ENCODE data around the gene TMEM168.

Gene TMEM168

DNA sequence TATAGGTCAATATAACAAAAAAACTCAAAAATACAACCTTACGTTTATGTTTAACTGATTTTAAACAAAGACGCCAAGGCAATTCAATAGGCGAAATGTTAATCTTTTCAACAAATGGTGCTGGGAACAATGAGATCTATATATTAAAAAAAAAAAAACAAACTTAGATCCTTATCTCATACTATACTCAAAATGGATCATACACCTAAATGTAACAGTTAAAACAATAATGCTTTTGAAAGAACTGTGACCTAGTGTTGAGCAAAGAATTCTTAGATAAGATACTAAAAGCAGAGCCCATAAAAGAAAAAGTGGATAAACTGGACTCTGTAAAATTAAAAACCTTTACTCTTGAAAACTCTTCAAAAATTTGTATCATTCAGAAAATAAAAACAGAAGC is 8.6 kb downstream of the TMEM168 start:
- DNase-seq (ENCODE audit: low read depth) = no peak
- TF ChIP-seq, protein P1, sequence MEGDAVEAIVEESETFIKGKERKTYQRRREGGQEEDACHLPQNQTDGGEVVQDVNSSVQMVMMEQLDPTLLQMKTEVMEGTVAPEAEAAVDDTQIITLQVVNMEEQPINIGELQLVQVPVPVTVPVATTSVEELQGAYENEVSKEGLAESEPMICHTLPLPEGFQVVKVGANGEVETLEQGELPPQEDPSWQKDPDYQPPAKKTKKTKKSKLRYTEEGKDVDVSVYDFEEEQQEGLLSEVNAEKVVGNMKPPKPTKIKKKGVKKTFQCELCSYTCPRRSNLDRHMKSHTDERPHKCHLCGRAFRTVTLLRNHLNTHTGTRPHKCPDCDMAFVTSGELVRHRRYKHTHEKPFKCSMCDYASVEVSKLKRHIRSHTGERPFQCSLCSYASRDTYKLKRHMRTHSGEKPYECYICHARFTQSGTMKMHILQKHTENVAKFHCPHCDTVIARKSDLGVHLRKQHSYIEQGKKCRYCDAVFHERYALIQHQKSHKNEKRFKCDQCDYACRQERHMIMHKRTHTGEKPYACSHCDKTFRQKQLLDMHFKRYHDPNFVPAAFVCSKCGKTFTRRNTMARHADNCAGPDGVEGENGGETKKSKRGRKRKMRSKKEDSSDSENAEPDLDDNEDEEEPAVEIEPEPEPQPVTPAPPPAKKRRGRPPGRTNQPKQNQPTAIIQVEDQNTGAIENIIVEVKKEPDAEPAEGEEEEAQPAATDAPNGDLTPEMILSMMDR (conservative IDR thresholded peaks at IDR 0.05; ENCODE audit: low read depth, low read length) = no peak
- H3K4me3 ChIP-seq (ENCODE audit: low read depth, low read length) = no peak overlapping the region

DNA sequence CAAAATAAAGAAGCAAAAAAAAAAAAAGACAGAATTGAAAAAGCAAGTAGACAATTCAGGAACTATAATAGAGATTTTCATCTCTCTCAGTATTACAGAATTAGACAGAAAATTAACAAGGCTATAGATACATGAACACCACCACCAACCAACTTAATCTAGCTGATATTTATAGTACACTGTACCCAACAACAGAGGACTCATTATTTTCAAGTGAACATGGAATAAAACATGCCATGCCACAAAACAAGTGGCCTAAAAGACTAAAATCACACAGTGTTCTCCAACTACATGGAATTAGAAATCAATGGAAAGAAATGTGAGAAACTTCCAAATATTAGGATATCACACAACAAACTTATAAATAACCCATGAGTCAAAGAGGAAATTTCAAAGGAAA is 9.1 kb downstream of the TMEM168 start:
- no peak for DNase-seq (ENCODE audit: low read depth)
- H3K4me3 ChIP-seq (ENCODE audit: low read depth, low read length) = no peak overlapping the region
- TF ChIP-seq, protein P1 (conservative IDR thresholded peaks at IDR 0.05; ENCODE audit: low read depth, low read length) = no peak

DNA sequence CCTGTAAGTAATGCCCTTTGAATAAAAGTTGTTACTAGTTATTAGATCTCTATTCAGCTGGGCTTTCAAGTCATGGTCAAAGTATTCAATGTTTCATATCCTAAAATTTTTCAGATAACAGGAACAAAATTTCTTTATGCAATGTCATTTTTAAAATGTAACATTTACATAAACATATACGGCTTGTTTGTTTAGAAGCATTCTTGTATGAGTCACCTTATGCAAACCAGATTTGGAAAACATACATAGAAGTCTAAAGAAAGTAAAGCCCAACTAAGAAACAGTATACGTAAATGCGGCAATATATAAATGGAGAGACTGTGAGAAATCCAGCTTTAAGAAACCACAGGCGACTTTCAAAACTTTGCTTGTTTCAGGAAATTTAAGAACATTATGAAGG is 10.5 kb downstream of the TMEM168 start:
- H3K4me3 ChIP-seq (ENCODE audit: low read depth, low read length) = no peak overlapping the region
- TF ChIP-seq, protein P1 (conservative IDR thresholded peaks at IDR 0.05; ENCODE audit: low read depth, low read length) = no peak
- peak; percentile 13 for DNase-seq (ENCODE audit: low read depth)

DNA sequence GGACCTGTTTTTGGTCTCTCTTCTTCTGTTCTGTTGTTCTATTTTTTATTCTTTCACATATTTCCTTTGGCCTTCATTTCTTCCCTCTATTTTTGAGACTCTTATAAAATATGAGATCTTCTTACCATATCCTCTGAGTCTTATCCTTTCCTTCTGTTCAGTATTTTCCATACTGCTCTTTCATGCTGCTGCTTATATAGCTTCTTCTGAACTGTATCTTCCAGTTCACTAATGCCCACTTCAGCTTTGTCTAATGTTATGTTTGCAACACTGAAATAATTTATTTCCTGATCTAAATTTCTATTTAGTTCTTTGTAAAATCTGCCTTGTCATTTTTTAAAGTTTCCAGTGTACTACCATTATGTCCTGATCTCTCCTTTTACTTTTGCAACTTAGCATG is 12.8 kb downstream of the TMEM168 start:
- no peak overlapping the region for H3K4me3 ChIP-seq (ENCODE audit: low read depth, low read length)
- TF ChIP-seq, protein P1 (conservative IDR thresholded peaks at IDR 0.05; ENCODE audit: low read depth, low read length) = no peak
- no peak for DNase-seq (ENCODE audit: low read depth)

DNA sequence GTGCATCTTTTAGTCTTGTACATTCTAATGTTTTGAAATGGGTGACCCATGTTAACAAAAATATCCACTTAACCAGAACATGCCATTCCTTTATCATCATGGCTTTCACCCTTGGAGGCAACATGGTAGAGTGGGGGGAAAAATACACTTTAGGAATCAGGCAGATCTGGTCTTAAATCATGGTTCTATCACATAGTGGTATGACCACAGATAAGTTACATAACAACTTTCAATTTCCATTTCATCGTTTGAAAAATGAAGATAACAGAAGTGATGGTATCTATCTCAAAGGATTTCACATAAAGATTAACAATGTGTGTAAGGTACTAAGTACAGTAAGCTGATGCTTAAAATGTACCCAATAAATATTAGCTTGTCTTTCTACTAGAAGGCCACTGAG is 19.0 kb downstream of the TMEM168 start:
- TF ChIP-seq, protein P1 (conservative IDR thresholded peaks at IDR 0.05; ENCODE audit: low read depth, low read length) = no peak
- DNase-seq (ENCODE audit: low read depth) = no peak
- no peak overlapping the region for H3K4me3 ChIP-seq (ENCODE audit: low read depth, low read length)

DNA sequence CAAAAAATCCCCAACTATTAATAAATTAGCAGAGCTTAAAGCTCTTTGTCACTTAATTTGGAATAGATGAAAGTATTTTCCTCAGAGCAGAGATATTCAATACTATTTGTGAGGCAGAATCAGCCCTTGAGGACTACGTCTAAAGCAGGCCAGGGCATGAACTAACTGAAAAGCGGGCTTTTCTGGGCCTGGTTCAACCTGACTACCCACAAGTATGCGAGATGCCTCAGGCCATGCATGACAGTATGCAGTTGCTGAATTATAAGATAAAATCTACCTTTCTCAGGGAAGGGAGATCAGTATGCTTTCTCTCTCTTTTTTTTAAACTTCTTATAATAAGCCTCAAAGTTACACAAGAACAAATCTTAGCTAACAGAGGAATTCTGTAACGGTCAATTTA is 20.1 kb downstream of the TMEM168 start:
- TF ChIP-seq, protein P1 (conservative IDR thresholded peaks at IDR 0.05; ENCODE audit: low read depth, low read length) = no peak
- no peak overlapping the region for H3K4me3 ChIP-seq (ENCODE audit: low read depth, low read length)

DNA sequence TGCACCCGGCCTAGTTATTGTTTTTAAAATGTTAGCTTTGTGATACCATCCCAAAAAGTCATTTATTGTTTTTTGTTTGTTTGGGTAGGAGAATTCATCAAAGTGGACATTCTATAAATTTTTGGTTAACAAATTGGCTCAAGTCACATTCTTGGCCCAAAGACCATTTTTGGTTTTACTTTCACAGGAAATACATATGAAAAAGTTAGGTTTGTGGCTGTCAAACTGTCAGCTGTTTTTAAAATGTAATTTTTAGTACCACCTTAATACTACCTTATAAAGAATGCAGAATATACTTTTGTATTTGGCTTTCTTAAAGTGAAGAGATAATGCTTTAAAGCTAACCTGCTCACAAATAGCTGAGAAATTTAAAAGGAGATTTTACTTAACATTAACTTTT is 25.1 kb downstream of the TMEM168 start:
- no peak for DNase-seq (ENCODE audit: low read depth)
- H3K4me3 ChIP-seq (ENCODE audit: low read depth, low read length) = no peak overlapping the region
- TF ChIP-seq, protein P1 (conservative IDR thresholded peaks at IDR 0.05; ENCODE audit: low read depth, low read length) = no peak

More for the DNA sequence above, 20.1 kb downstream of the TMEM168 start:
- DNase-seq (ENCODE audit: low read depth) = no peak
